CD4-positive, alpha-beta T cell treated with Interferon alpha-2 for 1 hour (primary cell): ENCODE measurements around the gene GSKIP.
A peak's percentile ranks its signal among the peaks of the same experiment; 100 is the strongest.
"Not testable (repeated sequence)": the region's sequence is repeated elsewhere in the genome, so short reads cannot be mapped to it uniquely, and the experiment has no call there.

Experiments used
- DNase-seq, 2 donors: peaks; one replicate each; pipeline ENCODE4 v3.0.0-alpha.2; 2020 to 2022

The GSKIP gene

GRCh38 chr14:96362965-96363750 is at the start of gene GSKIP, which contains the start of gene ATG2B:
GSKIP (plus strand) TSS chr14:96363526; CDS start chr14:96382248, 18,722 bp downstream.
ATG2B (minus strand) TSS chr14:96363341; CDS start chr14:96362976, 365 bp downstream.
- peak; percentile 95 to 98 for DNase-seq

- no peak for DNase-seq
Observed at GRCh38 chr14:96316087-96316486, 47.2 kb upstream of the GSKIP start.

- no peak for DNase-seq
Observed at GRCh38 chr14:96318836-96319235, 44.5 kb upstream of the GSKIP start.

- peak in 1 of 2 donors; percentile 11 for DNase-seq
Observed at GRCh38 chr14:96320605-96321004, 42.7 kb upstream of the GSKIP start.

GRCh38 chr14:96324219-96324618 is 39.1 kb upstream of the GSKIP start:
- no peak for DNase-seq

GRCh38 chr14:96338551-96338950 is 24.8 kb upstream of the GSKIP start:
- no peak for DNase-seq

GRCh38 chr14:96341323-96341722 is 22.0 kb upstream of the GSKIP start:
- DNase-seq = no peak

- no peak for DNase-seq
Observed at GRCh38 chr14:96345669-96346068, 17.7 kb upstream of the GSKIP start.

- not testable (repeated sequence) for DNase-seq
Observed at GRCh38 chr14:96347957-96348356, 15.4 kb upstream of the GSKIP start.

- DNase-seq = no peak
Observed at GRCh38 chr14:96349286-96350075, 13.8 kb upstream of the GSKIP start.

GRCh38 chr14:96351986-96352385 is 11.3 kb upstream of the GSKIP start:
- no peak for DNase-seq

- DNase-seq = no peak
Observed at GRCh38 chr14:96352708-96353107, 10.6 kb upstream of the GSKIP start.

GRCh38 chr14:96354246-96354645 is 9.1 kb upstream of the GSKIP start:
- no peak for DNase-seq

GRCh38 chr14:96357216-96357615 is 6.1 kb upstream of the GSKIP start:
- DNase-seq = no peak

- DNase-seq = no peak
Observed at GRCh38 chr14:96359959-96360358, 3.4 kb upstream of the GSKIP start.

- peak; percentile 56 to 82 for DNase-seq
Observed at GRCh38 chr14:96362071-96362964, 1.0 kb upstream of the GSKIP start.

- DNase-seq = peak; percentile 15 to 44
Observed at GRCh38 chr14:96363751-96364336, 518 bp downstream of the GSKIP start.

GRCh38 chr14:96364962-96365361 is 1.6 kb downstream of the GSKIP start:
- no peak for DNase-seq

GRCh38 chr14:96368534-96368933 is 5.2 kb downstream of the GSKIP start:
- DNase-seq = no peak

- DNase-seq = no peak
Observed at GRCh38 chr14:96370528-96370927, 7.2 kb downstream of the GSKIP start.

GRCh38 chr14:96373538-96373937 is 10.2 kb downstream of the GSKIP start:
- no peak for DNase-seq

- DNase-seq = no peak
Observed at GRCh38 chr14:96376093-96376492, 12.8 kb downstream of the GSKIP start.

- no peak for DNase-seq
Observed at GRCh38 chr14:96380735-96381134, 17.4 kb downstream of the GSKIP start.
